ENCODE measurements around the gene MGAT4B.

MGAT4B gene

DNA sequence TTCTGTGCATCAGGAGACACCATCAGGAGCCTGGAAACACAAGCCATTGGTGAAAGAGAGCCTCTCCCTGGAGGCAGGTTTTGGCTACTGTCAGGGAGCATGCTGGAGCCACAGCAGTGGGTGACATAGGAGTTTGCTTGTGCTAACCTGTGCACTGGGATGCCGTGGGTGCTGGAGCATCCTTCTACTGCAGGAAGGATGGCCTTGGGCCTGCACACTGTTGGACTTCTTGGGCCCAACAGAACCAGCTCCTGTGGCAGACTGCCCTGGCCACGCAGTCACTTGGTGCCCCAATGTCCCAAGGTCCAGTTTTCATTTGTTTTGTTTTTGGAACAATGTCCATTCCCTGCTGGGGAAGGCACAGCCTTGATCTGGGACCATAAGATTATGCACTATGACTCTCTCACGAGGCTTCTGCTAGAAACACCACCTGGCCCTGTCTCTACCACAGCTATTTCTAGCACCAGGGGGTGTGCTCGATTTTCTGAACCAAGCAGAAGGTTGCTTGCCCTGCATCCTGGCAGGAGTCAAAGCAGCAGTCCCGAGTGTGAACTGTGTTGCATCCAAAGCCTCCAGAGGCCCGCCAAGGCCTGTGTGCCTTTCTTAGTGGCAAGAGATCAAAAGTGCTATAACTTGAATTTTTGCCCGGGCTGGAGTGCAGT is 18.3 kb downstream of the MGAT4B start:
- Histone ChIP-seq H3K9me3 (ENCODE audit: control insufficient read depth in 5 of 5, low read length in 5 of 5) (no peaks in the 10 kb centered on the region), H3K9ac (ENCODE audit: low read length in 5 of 5) (no peak overlapping the region), H3K4me1 (ENCODE audit: control insufficient read depth in 5 of 5, insufficient read depth in 5 of 5, low read length in 5 of 5) (peaks cover under 1 to 23% (median 14%) of the 10 kb centered on the region in 5 donors), H3K36me3 (ENCODE audit: control insufficient read depth in 5 of 5, insufficient read depth in 5 of 5, low read length in 5 of 5) (no peaks in the 10 kb centered on the region), H3K27ac (ENCODE audit: low read depth, low read length) (no peak overlapping the region), H3K4me3 (ENCODE audit: low read depth in 1 of 5, low read length in 5 of 5) (no peak overlapping the region), H3K27me3 (ENCODE audit: control insufficient read depth in 5 of 5, insufficient read depth in 4 of 5, low read length in 5 of 5) (no peaks in the 10 kb centered on the region)

DNA sequence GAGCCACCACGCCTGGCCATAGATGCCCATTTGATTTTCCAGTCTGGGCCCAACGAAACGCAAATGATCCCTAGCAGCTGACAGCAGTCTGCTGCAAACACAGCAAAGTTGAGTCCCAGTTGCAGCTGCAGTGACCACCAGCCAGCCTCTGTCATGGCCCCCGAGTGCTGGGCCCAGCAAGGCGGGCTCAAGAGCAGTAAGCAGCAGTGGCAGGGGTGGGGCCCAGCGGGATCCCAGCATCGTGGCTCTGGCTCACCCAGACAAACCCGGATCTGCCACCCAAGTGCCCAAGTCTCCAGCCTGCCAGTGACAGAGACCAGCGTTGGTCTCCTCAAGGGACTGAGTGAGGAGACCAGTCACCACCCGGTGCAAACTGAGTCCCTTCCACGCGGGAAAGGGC is 19.8 kb downstream of the MGAT4B start:
- H3K36me3 ChIP-seq (ENCODE audit: control insufficient read depth in 5 of 5, insufficient read depth in 5 of 5, low read length in 5 of 5), result no peaks in the 10 kb centered on the region
- H3K27ac ChIP-seq (ENCODE audit: low read depth, low read length), result no peak overlapping the region
- H3K4me1 ChIP-seq (ENCODE audit: control insufficient read depth in 5 of 5, insufficient read depth in 5 of 5, low read length in 5 of 5), result peaks cover 0 to 9% (median 4%) of the 10 kb centered on the region in 5 donors
- H3K9me3 ChIP-seq (ENCODE audit: control insufficient read depth in 5 of 5, low read length in 5 of 5), result no peaks in the 10 kb centered on the region
- H3K27me3 ChIP-seq (ENCODE audit: control insufficient read depth in 5 of 5, insufficient read depth in 4 of 5, low read length in 5 of 5), result no peaks in the 10 kb centered on the region
- H3K9ac ChIP-seq (ENCODE audit: low read length in 5 of 5), result no peak overlapping the region
- H3K4me3 ChIP-seq (ENCODE audit: low read depth in 1 of 5, low read length in 5 of 5), result no peak overlapping the region

DNA sequence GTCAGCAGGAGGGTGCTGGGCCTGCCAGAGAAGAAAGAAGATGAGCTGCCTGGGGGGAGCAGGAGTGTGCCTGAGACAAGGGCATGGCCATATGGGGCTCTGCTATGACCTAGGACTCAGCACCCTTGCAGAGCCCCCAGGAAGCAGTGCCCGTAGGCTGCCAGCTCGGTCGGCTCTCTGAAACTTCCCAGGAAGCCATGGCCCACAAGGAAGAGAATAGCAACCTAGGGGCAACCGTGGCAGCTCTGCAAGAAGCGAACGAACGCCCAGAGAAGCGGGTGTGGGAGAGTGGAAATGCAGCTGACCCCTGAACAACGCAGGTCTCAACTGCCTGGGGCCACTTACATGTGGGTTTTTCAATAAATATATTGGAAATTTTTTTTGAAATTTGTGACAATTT is 23.5 kb downstream of the MGAT4B start:
- no peak overlapping the region for H3K9ac ChIP-seq (ENCODE audit: low read length in 5 of 5)
- no peak overlapping the region for H3K27ac ChIP-seq (ENCODE audit: low read depth, low read length)
- H3K27me3 ChIP-seq (ENCODE audit: control insufficient read depth in 5 of 5, insufficient read depth in 4 of 5, low read length in 5 of 5), result no peaks in the 10 kb centered on the region
- H3K36me3 ChIP-seq (ENCODE audit: control insufficient read depth in 5 of 5, insufficient read depth in 5 of 5, low read length in 5 of 5), result peaks cover 0 to 17% (median 12%) of the 10 kb centered on the region in 5 donors
- H3K4me3 ChIP-seq (ENCODE audit: low read depth in 1 of 5, low read length in 5 of 5), result no peak overlapping the region
- peaks cover 0 to 19% (median 13%) of the 10 kb centered on the region in 5 donors for H3K4me1 ChIP-seq (ENCODE audit: control insufficient read depth in 5 of 5, insufficient read depth in 5 of 5, low read length in 5 of 5)
- H3K9me3 ChIP-seq (ENCODE audit: control insufficient read depth in 5 of 5, low read length in 5 of 5), result no peaks in the 10 kb centered on the region

DNA sequence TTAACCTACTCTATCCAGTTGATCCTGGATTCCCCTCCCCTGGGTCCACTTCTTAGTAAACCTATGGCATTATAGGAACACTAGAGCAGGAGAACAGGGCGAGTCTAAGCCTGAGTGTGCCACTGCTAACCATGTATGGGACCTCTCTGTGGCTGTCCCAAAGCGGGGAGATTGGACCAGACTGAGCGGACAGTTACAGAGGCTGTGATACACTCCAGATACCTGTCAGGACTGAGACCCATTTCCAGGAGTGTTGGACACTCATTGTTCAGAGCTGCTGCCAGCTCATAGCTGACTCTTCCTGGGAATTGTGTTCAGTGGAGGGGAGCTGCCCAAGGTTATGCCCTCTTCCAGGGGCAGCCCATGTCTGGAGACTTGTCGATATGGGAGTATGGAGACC is 24.8 kb downstream of the MGAT4B start:
- Histone ChIP-seq H3K9ac (ENCODE audit: low read length in 5 of 5) (no peak overlapping the region), H3K27ac (ENCODE audit: low read depth, low read length) (no peak overlapping the region), H3K4me1 (ENCODE audit: control insufficient read depth in 5 of 5, insufficient read depth in 5 of 5, low read length in 5 of 5) (peaks cover 0 to 26% (median 13%) of the 10 kb centered on the region in 5 donors), H3K27me3 (ENCODE audit: control insufficient read depth in 5 of 5, insufficient read depth in 4 of 5, low read length in 5 of 5) (no peaks in the 10 kb centered on the region), H3K4me3 (ENCODE audit: low read depth in 1 of 5, low read length in 5 of 5) (no peak overlapping the region), H3K9me3 (ENCODE audit: control insufficient read depth in 5 of 5, low read length in 5 of 5) (no peaks in the 10 kb centered on the region), H3K36me3 (ENCODE audit: control insufficient read depth in 5 of 5, insufficient read depth in 5 of 5, low read length in 5 of 5) (peaks cover 0 to 24% (median 22%) of the 10 kb centered on the region in 5 donors)

DNA sequence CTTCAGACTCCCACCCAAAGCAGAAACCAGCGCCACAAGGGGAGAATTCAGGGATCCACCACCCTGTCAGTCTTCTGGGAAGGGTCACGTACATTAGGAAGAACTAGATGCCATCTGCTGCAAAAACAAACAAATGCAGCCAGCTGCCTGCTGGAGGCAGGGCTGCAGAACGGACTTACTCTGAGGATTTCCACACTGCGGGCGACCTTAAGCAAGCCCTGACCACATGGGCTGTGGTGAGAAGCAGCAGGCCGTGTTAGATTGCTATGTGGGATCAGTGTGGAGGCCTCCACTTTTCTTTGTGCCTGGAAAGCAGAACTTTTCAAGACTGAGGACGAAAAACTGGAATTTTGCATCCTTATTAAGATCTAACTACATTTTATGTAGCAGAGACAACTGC is 26.3 kb downstream of the MGAT4B start:
- no peak overlapping the region for H3K27ac ChIP-seq (ENCODE audit: low read depth, low read length)
- H3K36me3 ChIP-seq (ENCODE audit: control insufficient read depth in 5 of 5, insufficient read depth in 5 of 5, low read length in 5 of 5), result peaks cover 0 to 37% (median 34%) of the 10 kb centered on the region in 5 donors
- H3K4me3 ChIP-seq (ENCODE audit: low read depth in 1 of 5, low read length in 5 of 5), result no peak overlapping the region
- no peak overlapping the region for H3K9ac ChIP-seq (ENCODE audit: low read length in 5 of 5)
- H3K4me1 ChIP-seq (ENCODE audit: control insufficient read depth in 5 of 5, insufficient read depth in 5 of 5, low read length in 5 of 5), result peaks cover 0 to 36% (median 16%) of the 10 kb centered on the region in 5 donors
- H3K27me3 ChIP-seq (ENCODE audit: control insufficient read depth in 5 of 5, insufficient read depth in 4 of 5, low read length in 5 of 5), result no peaks in the 10 kb centered on the region
- H3K9me3 ChIP-seq (ENCODE audit: control insufficient read depth in 5 of 5, low read length in 5 of 5), result no peaks in the 10 kb centered on the region

DNA sequence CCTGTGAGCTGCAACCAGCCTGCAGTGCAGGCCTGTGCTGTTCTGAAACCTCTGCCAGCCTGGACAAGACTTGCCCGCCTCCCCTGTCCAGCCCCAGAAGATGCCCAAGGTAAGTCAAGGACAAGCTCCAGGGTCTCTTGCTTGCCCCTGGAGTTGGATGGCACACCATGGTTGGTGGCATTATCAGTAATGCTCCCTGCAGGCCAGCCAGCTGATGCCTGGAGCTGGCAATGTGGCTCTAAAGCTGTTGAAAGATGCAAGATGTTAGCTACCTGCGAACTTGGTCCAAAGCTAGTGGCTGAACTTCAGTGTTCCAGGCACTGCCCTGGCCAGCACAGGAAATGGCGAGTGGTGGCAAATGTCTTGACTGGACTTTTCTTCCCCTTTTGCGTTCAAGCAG is 26.8 kb downstream of the MGAT4B start:
- Histone ChIP-seq H3K27me3 (ENCODE audit: control insufficient read depth in 5 of 5, insufficient read depth in 4 of 5, low read length in 5 of 5) (no peaks in the 10 kb centered on the region), H3K9me3 (ENCODE audit: control insufficient read depth in 5 of 5, low read length in 5 of 5) (no peaks in the 10 kb centered on the region), H3K36me3 (ENCODE audit: control insufficient read depth in 5 of 5, insufficient read depth in 5 of 5, low read length in 5 of 5) (peaks cover 0 to 41% (median 38%) of the 10 kb centered on the region in 5 donors), H3K27ac (ENCODE audit: low read depth, low read length) (no peak overlapping the region), H3K4me1 (ENCODE audit: control insufficient read depth in 5 of 5, insufficient read depth in 5 of 5, low read length in 5 of 5) (peaks cover 0 to 36% (median 16%) of the 10 kb centered on the region in 5 donors), H3K9ac (ENCODE audit: low read length in 5 of 5) (no peak overlapping the region), H3K4me3 (ENCODE audit: low read depth in 1 of 5, low read length in 5 of 5) (no peak overlapping the region)

DNA sequence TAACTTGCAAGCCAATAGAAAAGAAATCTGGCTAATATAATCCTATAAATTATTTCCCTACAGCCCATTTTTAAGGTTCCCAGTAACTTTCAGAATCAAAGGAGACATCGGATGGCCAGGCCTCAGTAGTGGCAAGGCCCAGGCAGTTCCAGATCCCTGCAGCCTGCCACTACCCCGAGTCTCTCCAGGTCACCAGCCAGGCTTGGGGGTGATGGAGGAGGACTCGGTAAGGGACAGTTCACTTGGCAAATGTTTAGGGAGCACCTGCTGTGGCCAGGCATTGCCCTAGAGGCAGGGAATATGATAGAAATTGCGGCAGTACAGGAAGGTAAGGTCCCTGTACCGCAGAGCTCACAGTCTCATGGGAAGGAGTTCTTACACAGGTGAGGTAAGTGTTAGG is 28.1 kb downstream of the MGAT4B start:
- Histone ChIP-seq H3K9me3 (ENCODE audit: control insufficient read depth in 5 of 5, low read length in 5 of 5) (no peaks in the 10 kb centered on the region), H3K4me1 (ENCODE audit: control insufficient read depth in 5 of 5, insufficient read depth in 5 of 5, low read length in 5 of 5) (peaks cover 0 to 36% (median 16%) of the 10 kb centered on the region in 5 donors), H3K27ac (ENCODE audit: low read depth, low read length) (no peak overlapping the region), H3K27me3 (ENCODE audit: control insufficient read depth in 5 of 5, insufficient read depth in 4 of 5, low read length in 5 of 5) (no peaks in the 10 kb centered on the region), H3K36me3 (ENCODE audit: control insufficient read depth in 5 of 5, insufficient read depth in 5 of 5, low read length in 5 of 5) (peaks cover 0 to 53% (median 51%) of the 10 kb centered on the region in 5 donors), H3K4me3 (ENCODE audit: low read depth in 1 of 5, low read length in 5 of 5) (no peak overlapping the region), H3K9ac (ENCODE audit: low read length in 5 of 5) (no peak overlapping the region)

DNA sequence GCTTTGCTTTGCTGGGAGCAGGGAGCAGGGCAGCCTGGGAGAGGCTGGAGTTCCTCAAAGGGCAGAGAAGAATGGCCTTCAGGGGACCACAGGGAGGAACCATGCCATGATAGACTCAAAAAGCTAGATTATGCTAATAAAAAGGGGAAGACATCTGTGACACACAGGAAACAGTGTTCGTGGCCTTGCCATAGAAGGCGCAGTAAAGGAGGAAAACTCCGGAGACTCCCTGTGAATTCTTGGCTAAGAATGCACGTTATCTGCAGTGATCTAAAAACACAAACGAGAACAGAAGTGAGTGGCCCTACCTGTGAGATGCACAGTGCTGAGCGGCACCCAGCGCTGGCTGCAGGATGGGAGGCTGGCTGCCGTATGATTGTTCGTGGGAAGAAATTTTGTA is 28.8 kb downstream of the MGAT4B start:
- Histone ChIP-seq H3K9ac (ENCODE audit: low read length in 5 of 5) (no peak overlapping the region), H3K27ac (ENCODE audit: low read depth, low read length) (no peak overlapping the region), H3K4me3 (ENCODE audit: low read depth in 1 of 5, low read length in 5 of 5) (no peak overlapping the region), H3K36me3 (ENCODE audit: control insufficient read depth in 5 of 5, insufficient read depth in 5 of 5, low read length in 5 of 5) (peaks cover 0 to 60% (median 57%) of the 10 kb centered on the region in 5 donors), H3K27me3 (ENCODE audit: control insufficient read depth in 5 of 5, insufficient read depth in 4 of 5, low read length in 5 of 5) (no peaks in the 10 kb centered on the region), H3K4me1 (ENCODE audit: control insufficient read depth in 5 of 5, insufficient read depth in 5 of 5, low read length in 5 of 5) (peaks cover 0 to 36% (median 16%) of the 10 kb centered on the region in 5 donors), H3K9me3 (ENCODE audit: control insufficient read depth in 5 of 5, low read length in 5 of 5) (no peaks in the 10 kb centered on the region)

DNA sequence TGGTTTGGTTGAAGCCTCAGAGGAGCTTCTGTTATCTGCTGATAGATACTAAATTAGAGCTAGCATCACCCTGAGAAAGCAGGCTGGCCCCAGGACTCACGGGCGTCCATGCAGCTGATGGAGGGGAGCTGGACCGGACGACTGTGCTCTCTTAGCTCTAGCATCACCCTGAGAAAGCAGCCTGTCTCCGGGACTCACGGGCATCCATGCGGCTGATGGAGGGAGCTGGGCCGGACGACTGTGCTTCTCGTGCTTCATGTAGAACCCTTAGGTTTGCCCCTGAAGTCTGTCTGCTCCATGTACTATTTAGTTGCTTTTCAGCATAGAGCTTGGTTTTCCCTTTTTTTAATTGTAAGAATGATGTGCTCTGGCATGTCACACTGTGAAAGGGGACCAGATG is 29.2 kb downstream of the MGAT4B start:
- Histone ChIP-seq H3K36me3 (ENCODE audit: control insufficient read depth in 5 of 5, insufficient read depth in 5 of 5, low read length in 5 of 5) (peaks cover 0 to 63% (median 60%) of the 10 kb centered on the region in 5 donors), H3K9ac (ENCODE audit: low read length in 5 of 5) (no peak overlapping the region), H3K4me3 (ENCODE audit: low read depth in 1 of 5, low read length in 5 of 5) (no peak overlapping the region), H3K4me1 (ENCODE audit: control insufficient read depth in 5 of 5, insufficient read depth in 5 of 5, low read length in 5 of 5) (peaks cover 0 to 36% (median 16%) of the 10 kb centered on the region in 5 donors), H3K27me3 (ENCODE audit: control insufficient read depth in 5 of 5, insufficient read depth in 4 of 5, low read length in 5 of 5) (no peaks in the 10 kb centered on the region), H3K27ac (ENCODE audit: low read depth, low read length) (no peak overlapping the region), H3K9me3 (ENCODE audit: control insufficient read depth in 5 of 5, low read length in 5 of 5) (no peaks in the 10 kb centered on the region)

DNA sequence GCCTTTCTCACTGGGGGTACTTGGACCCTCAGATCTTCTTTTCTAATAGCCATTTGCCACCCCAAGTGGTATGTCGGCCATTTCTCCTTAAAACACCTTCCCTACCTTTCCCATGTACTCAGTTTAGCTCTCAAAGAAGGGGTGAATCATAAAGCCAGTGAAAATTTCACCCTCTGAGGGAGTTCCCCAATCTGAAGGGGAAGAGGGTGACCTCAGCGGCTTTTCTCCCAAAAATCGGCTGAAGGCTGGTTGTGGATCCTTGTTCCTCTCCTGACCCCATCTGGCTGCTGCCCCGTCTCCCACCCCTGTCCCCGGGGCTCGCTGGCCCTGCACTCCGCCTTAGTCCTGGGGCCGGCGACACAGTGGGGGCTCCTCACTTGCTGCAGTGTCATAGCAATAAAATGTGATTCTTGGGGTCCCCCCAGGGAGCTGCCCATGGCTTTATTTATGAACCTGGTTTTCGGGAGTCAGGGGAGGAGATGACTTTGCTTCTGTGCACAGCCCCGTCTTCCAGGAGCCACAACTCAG is 30.2 kb downstream of the MGAT4B start:
- H3K36me3 ChIP-seq (ENCODE audit: control insufficient read depth in 5 of 5, insufficient read depth in 5 of 5, low read length in 5 of 5), result peaks cover 0 to 73% (median 70%) of the 10 kb centered on the region in 5 donors
- no peaks in the 10 kb centered on the region for H3K27me3 ChIP-seq (ENCODE audit: control insufficient read depth in 5 of 5, insufficient read depth in 4 of 5, low read length in 5 of 5)
- H3K9me3 ChIP-seq (ENCODE audit: control insufficient read depth in 5 of 5, low read length in 5 of 5), result no peaks in the 10 kb centered on the region
- no peak overlapping the region for H3K9ac ChIP-seq (ENCODE audit: low read length in 5 of 5)
- H3K27ac ChIP-seq (ENCODE audit: low read depth, low read length), result no peak overlapping the region
- peaks cover 0 to 36% (median 16%) of the 10 kb centered on the region in 5 donors for H3K4me1 ChIP-seq (ENCODE audit: control insufficient read depth in 5 of 5, insufficient read depth in 5 of 5, low read length in 5 of 5)
- no peak overlapping the region for H3K4me3 ChIP-seq (ENCODE audit: low read depth in 1 of 5, low read length in 5 of 5)
